Skeletal muscle tissue (tissue), 4 donors: ENCODE data around the gene MPRIP. TPM values are rescaled to one million over a fixed set of nuclear protein-coding genes. Genes with fewer than 3 reads are reported as not detected.
A peak's percentile ranks its signal among the peaks of the same experiment; 100 is the strongest.

ENCODE experiments used
- H3K27ac ChIP-seq: one replicate; pipeline ENCODE4 v1.7.0; 2013; ENCODE audit warnings: mild to moderate bottlenecking, low read depth, low read length, inconsistent platforms
- H3K27me3 ChIP-seq, 3 donors: one replicate each; pipeline ENCODE4 v1.7.0; 2013; ENCODE audit warnings: low read length in 3 of 3; ENCODE audit not compliant: control insufficient read depth in 3 of 3, insufficient read depth in 3 of 3
- H3K36me3 ChIP-seq, 3 donors: one replicate each; pipeline ENCODE4 v1.7.0; 2013; ENCODE audit warnings: low read length in 3 of 3; ENCODE audit not compliant: control insufficient read depth in 3 of 3, insufficient read depth in 3 of 3
- H3K4me1 ChIP-seq, 3 donors: one replicate each; pipeline ENCODE4 v1.7.0; 2013; ENCODE audit warnings: low read length in 3 of 3, mild to moderate bottlenecking in 3 of 3; ENCODE audit not compliant: control insufficient read depth in 3 of 3, insufficient read depth in 3 of 3
- H3K4me3 ChIP-seq, 3 donors: one replicate each; pipeline ENCODE4 v1.7.0; 2013; ENCODE audit warnings: low read length in 3 of 3
- H3K9ac ChIP-seq, 3 donors: one replicate each; pipeline ENCODE4 v1.7.0; 2013; ENCODE audit warnings: low read length in 3 of 3, mild to moderate bottlenecking in 3 of 3, moderate library complexity in 2 of 3, low read depth in 1 of 3
- H3K9me3 ChIP-seq, 3 donors: one replicate each; pipeline ENCODE4 v1.7.0; 2013; ENCODE audit warnings: low read length in 3 of 3; ENCODE audit not compliant: control insufficient read depth in 3 of 3
- total RNA-seq: library from RNA; depleted of rRNA; stranded (reverse); fragments of >200 nt; gene quantifications from one replicate; pipeline ENCODE4 v1.2.3, GENCODE V29; 2014
- donor health status: Osteomylitis.

MPRIP gene
- total RNA-seq, 1 donor from 2014 or later = 79.3 TPM

DNA sequence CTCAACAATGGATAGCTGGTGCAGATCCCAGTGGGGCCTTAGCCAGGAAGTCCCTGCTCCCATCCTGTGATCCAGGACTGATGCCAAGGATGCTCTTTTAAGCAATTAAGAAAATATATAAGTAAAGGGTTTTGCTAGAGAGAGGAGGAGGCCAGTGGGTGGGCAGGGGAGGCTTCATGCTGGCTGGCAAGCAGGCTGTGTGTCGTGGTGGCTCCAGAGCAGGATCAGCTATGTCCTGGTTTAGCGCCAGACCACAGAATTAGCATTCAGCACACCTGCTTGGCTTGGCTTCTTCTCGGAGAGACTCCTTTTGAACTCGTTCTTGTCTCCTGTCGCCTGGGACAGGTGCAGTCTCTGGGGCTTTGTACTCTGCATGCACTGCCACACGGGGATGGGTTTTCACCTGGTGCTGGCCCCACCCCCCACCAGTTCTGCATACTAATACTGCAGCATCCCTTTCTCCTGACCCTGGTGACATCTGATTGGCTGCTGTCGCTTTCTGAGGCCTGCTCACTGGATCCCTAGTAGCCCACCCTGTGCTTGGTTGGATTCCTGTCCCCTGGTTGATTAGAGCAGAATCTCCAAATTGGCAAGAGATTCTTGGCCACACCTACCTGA is 97.8 kb downstream of the MPRIP start:
- Histone ChIP-seq H3K9me3 (no peaks in the 10 kb centered on the region), H3K36me3 (peaks cover 62 to 83% (median 69%) of the 10 kb centered on the region in 3 donors), H3K27me3 (no peaks in the 10 kb centered on the region), H3K4me1 (peaks cover 27 to 41% (median 33%) of the 10 kb centered on the region in 3 donors), H3K4me3 (no peak overlapping the region), H3K9ac (peak overlapping the region in 1 of 3 donors; percentile 45), H3K27ac (no peak overlapping the region)

DNA sequence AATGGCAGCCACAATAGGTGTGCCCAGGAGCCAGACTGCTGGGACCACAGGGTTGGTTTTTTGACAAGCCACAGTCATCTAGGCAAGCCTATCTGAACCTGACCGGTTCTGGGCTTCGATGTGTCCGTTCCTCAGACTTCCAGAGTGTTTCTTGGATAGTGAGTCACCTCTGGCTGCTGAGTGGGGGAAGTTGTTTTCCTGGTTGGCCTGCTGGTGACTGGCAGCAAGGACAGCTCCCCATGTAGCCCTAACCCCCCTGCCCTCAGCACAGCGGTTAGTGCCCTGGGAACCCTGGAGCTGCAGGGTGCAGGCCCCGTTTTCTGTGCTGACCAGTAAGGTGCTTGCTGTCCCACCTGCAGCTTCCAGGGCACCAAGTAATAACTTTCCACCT is 98.3 kb downstream of the MPRIP start:
- Histone ChIP-seq H3K27me3 (no peaks in the 10 kb centered on the region), H3K9ac (peak overlapping the region in 1 of 3 donors; percentile 45), H3K36me3 (peaks cover 67 to 87% (median 71%) of the 10 kb centered on the region in 3 donors), H3K27ac (no peak overlapping the region), H3K4me1 (peaks cover 27 to 37% (median 33%) of the 10 kb centered on the region in 3 donors), H3K4me3 (no peak overlapping the region), H3K9me3 (no peaks in the 10 kb centered on the region)

DNA sequence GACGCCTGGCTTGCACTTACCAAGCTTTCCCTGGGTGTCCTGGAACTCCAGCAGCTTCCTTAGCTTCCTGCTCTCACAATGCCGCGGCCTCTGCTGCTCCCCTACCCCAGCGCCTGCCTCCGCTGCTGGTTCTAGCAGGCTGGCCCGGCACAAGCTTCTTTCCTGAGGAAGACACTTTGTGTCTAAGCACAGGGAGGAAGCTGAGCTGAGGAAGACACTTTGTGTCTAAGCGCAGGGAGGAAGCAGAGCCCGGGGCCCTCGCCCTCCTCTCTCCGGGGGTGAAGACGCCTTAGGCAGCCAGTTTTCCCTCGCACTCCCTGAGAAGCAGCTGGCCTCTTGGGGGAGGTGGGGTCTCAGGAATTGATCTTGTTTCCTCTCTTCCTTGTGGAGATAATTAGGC is 99.0 kb downstream of the MPRIP start:
- H3K9me3 ChIP-seq = no peaks in the 10 kb centered on the region
- no peaks in the 10 kb centered on the region for H3K27me3 ChIP-seq
- H3K9ac ChIP-seq = peak overlapping the region in 1 of 3 donors; percentile 45
- H3K4me3 ChIP-seq = no peak overlapping the region
- H3K36me3 ChIP-seq = peaks cover 72 to 84% (median 76%) of the 10 kb centered on the region in 3 donors
- peaks cover 26 to 34% (median 34%) of the 10 kb centered on the region in 3 donors for H3K4me1 ChIP-seq
- H3K27ac ChIP-seq = no peak overlapping the region

DNA sequence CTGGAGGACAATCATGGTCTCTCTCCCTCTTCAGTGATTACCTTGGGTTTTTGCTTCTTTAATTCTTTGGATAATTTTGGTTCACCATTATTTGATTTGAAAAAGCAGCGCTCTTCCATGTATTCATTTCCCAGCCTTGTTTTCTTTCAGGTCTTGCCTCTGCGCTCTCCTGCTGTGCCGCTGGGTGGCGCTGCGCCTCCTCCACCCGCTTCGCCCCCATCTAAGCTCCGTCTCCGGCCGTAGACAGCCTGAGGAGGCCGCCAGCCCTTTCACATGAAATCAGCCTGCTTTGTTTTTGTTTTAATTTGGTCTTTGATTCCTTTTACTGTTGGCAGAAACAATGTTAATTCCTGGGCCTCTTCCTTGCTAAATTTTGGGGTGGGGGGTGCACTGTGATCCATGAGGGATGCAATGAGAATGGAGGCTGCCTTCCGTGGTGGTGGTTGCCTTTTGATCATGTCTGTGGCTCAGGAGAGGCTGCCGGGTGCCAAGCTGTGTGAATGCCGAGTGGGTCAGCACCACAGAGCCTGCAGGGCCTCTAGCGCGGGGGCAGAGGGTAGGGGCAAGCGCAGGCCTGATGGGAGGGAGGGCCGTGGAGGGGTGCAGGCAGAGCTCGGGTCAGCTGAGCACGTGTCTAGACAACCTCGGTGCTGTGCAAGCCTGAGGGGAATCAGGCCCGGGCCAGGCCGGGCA is 99.7 kb downstream of the MPRIP start:
- Histone ChIP-seq H3K27ac (no peak overlapping the region), H3K9me3 (no peaks in the 10 kb centered on the region), H3K36me3 (peaks cover 74 to 85% (median 77%) of the 10 kb centered on the region in 3 donors), H3K27me3 (no peaks in the 10 kb centered on the region), H3K9ac (no peak overlapping the region), H3K4me1 (peaks cover 27 to 39% (median 36%) of the 10 kb centered on the region in 3 donors), H3K4me3 (no peak overlapping the region)

DNA sequence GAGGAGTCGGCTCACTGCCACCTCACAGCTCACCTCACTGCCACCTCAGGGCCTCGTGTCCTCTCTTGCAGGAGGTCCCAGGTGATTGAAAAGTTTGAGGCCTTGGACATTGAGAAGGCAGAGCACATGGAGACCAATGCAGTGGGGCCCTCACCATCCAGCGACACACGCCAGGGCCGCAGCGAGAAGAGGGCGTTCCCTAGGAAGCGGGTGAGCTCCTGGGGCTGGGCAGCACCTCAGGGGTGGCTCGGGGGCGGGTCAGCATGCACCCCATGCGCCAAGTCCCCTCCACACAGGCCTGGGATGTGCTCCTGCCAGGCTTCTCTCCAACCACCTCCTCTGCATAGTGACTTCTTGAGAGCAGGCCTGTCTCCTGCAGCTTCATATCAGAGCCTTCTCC is 100.3 kb downstream of the MPRIP start:
- H3K9ac ChIP-seq = no peak overlapping the region
- H3K27me3 ChIP-seq = no peaks in the 10 kb centered on the region
- no peaks in the 10 kb centered on the region for H3K9me3 ChIP-seq
- peaks cover 79 to 87% (median 82%) of the 10 kb centered on the region in 3 donors for H3K36me3 ChIP-seq
- H3K4me3 ChIP-seq = no peak overlapping the region
- H3K4me1 ChIP-seq = peaks cover 27 to 44% (median 41%) of the 10 kb centered on the region in 3 donors
- H3K27ac ChIP-seq = no peak overlapping the region

DNA sequence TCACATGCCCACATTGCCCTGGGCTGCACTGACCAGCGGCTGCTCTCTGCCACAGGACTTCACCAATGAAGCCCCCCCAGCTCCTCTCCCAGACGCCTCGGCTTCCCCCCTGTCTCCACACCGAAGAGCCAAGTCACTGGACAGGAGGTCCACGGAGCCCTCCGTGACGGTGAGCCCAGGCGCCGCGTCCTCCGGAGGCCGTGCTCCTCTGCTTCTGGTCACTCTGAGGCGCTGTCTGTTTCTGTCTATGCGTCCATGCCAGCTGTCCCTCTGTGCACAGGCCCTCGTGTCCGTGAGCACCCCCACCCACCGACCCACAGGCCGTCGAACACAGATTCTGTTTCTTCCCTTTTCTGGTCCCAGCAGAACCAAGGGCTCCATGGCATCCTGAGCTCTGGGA is 101.2 kb downstream of the MPRIP start:
- Histone ChIP-seq H3K36me3 (peaks cover 80 to 85% (median 84%) of the 10 kb centered on the region in 3 donors), H3K27me3 (no peaks in the 10 kb centered on the region), H3K9ac (no peak overlapping the region), H3K4me1 (peaks cover 24 to 44% (median 40%) of the 10 kb centered on the region in 3 donors), H3K9me3 (no peaks in the 10 kb centered on the region), H3K4me3 (no peak overlapping the region), H3K27ac (no peak overlapping the region)

DNA sequence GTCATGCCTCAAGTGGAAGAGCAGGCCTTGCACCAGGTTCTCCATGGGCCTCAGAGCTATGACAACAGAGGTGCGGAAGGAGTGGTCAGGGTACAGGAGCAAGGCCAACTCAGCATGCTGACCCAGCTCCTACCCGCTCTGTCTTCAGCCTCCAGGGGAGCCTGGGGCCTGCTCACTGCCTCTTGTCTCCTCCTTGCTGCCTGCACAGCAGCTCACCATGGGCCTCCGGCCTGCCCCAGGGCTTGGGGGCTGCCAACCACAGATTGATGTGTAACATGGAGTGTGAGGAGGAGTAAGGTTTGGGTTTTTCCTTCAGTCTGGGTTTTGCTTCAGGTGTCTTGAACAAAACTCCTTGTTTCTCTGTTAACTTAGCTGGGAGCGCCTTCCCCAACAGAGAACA is 101.8 kb downstream of the MPRIP start:
- H3K36me3 ChIP-seq = peaks cover 74 to 81% (median 79%) of the 10 kb centered on the region in 3 donors
- H3K9me3 ChIP-seq = no peaks in the 10 kb centered on the region
- no peak overlapping the region for H3K9ac ChIP-seq
- H3K27me3 ChIP-seq = no peaks in the 10 kb centered on the region
- no peak overlapping the region for H3K27ac ChIP-seq
- peaks cover 18 to 47% (median 35%) of the 10 kb centered on the region in 3 donors for H3K4me1 ChIP-seq
- H3K4me3 ChIP-seq = no peak overlapping the region

DNA sequence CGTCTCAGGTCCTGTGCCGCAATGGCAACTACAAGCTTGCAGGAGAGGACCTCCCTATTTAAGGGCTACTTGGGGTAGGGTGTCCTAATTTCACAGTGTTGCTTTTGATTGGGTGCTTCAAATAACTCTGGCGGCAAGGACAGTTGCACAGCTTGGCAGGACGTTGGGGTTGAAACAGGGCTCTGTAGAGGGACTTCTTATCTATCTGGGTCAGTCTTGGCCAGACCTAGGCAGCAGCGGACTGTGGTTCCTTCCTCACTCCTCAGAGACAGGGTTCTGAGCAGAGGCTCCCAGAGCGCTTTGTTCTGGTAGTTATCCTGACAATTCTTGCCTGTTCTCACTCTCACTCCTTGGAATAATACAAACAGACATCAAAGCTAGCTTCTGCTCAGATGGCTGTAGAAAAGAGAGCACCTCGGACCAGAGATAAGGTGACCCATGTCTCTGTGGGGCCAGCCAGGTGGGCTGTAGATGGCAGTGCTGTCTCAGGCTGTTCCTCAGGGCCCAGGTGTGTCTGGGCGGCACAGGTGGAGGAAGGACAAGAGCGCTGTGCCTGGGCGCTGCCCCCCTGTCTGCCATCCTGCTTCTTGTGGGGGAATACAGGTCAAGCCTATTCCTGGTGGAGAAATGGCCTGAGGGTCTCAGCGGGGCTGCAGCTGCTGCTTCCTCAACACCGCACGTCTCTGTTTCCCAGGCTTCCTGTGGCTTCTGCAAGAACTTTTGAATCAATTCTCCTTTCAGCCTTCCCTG is 102.8 kb downstream of the MPRIP start:
- Histone ChIP-seq H3K36me3 (peaks cover 70 to 72% (median 71%) of the 10 kb centered on the region in 3 donors), H3K9me3 (no peaks in the 10 kb centered on the region), H3K27ac (no peak overlapping the region), H3K9ac (peak overlapping the region in 1 of 3 donors; percentile 25), H3K27me3 (no peaks in the 10 kb centered on the region), H3K4me3 (no peak overlapping the region), H3K4me1 (peaks cover 17 to 47% (median 31%) of the 10 kb centered on the region in 3 donors)

DNA sequence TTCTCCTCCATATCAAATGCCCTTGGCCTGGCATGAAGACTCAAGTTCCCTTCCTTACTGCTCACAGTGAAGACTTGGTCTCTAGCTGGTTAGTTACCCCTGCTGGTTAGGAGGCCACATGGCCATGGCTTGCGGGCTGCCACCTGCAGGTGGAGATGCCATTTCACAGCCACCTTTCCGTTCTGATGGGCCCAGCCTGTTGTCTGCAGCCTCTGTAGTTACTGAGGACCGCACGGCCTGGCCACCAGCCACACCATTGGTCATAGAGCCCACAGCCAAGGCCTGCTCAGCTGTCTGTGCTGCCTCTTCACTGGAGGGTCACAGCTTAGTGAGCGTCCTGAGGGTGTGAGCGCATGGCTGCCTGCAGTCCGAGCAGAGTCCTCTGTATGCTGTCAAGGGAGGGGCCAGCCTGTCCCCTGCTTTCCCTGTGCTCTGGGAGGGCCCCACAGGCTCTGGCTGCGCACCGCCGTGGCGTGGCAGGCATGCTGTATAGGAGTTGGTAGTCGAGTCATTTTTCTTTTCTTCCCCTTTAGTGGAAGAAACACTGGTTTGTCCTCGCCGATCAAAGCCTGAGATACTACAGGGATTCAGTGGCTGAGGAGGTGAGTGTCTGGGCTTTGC is 104.6 kb downstream of the MPRIP start:
- Histone ChIP-seq H3K27ac (peak overlapping the region; percentile 44), H3K9ac (peak overlapping the region in 1 of 3 donors; percentile 45), H3K4me3 (no peak overlapping the region), H3K36me3 (peaks cover 61 to 68% (median 66%) of the 10 kb centered on the region in 3 donors), H3K27me3 (no peaks in the 10 kb centered on the region), H3K9me3 (no peaks in the 10 kb centered on the region), H3K4me1 (peaks cover 26 to 53% (median 34%) of the 10 kb centered on the region in 3 donors)
